Stomach (tissue), 4 donors: ENCODE data around the gene EID1.

Source experiments
- CTCF ChIP-seq, 7 experiments: fragments of 450-650 bp in 4 of 7; fragments of 200-600 bp in 3 of 7; sonication (generic) in 3 of 7; IDR thresholded peaks; one replicate each; pipeline ENCODE4 v1.5.1; 2016 to 2019; ENCODE audit warnings: antibody characterized with exemption in 7 of 7, control low read depth in 2 of 7, mild to moderate bottlenecking in 1 of 7
- EP300 ChIP-seq: sonication (generic); formaldehyde crosslinking; IDR thresholded peaks from one replicate; pipeline ENCODE4 v1.6.1; 2017; ENCODE audit warnings: antibody characterized with exemption
- POLR2A ChIP-seq, 4 donors: fragments of 450-650 bp; IDR thresholded peaks; one replicate each; pipeline ENCODE4 v1.6.1; 2016; ENCODE audit warnings: antibody characterized with exemption in 4 of 4, control low read depth in 2 of 4, mild to moderate bottlenecking in 1 of 4, moderate library complexity in 1 of 4
- POLR2AphosphoS5 ChIP-seq, 3 donors: sonication (generic); formaldehyde crosslinking; IDR thresholded peaks; one replicate each; pipeline ENCODE4 v1.6.1; 2016; ENCODE audit warnings: antibody characterized with exemption in 3 of 3

- TF ChIP-seq POLR2A (IDR thresholded peaks at IDR 0.05) = no peak
- no peak for TF ChIP-seq EP300
- TF ChIP-seq CTCF (IDR thresholded peaks at IDR 0.05) = no peak
- TF ChIP-seq POLR2AphosphoS5 (IDR thresholded peaks at IDR 0.05) = no peak
These were observed 9.9 kb upstream of the EID1 start for GRCh38 chr15:48868023-48868422.
